ENCODE results near the gene TRIM36. TPM values are rescaled to one million over a fixed set of nuclear protein-coding genes. Genes with fewer than 3 reads are reported as not detected.

TRIM36 gene
- total RNA-seq, 1 donor from 2014 or later = 99.4 TPM

DNA sequence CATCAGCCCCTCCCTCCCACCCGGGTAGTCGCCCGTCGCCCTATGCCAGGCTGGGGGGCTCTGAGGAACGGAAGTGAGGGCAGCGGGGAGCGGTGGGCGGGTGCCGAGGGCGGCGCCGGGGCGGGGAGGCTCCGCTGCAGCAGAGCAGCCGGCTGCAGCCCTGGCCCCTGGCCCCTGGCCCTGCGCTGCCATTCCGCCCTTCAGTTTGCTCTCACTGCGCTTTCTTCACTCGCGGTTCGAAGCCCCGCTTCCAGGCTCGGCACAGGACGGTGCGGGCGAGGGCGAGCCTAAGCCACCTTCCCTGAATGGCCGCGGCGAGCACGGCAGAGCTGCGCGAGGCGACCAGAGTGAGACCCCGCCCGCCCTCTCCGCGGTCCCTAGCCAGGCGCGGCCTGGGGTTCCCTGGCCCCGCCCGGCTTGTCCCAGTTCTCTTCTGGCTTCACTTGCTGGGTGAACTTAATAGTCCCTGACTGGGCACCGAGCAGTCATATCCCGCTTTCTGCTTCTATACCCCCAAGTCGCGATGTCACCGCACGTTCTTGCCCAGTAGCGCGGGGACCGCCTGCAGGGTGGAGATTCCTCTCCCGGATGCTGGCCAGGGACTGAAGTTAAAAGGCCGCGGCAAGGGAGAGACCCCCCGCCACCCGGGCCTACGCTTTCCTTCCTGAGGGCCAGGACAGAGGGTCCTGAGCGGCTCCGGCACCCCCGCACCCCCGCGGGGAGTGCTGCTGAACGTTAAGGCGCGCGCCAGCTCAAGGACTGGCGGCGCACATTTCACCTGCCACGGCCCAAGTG lies 623 bp upstream of the TRIM36 start:
- Mint-ChIP-seq H3K27ac (ENCODE audit: unreplicated experiment) (peak overlapping the region; percentile 55), H3K27me3 (ENCODE audit: unreplicated experiment) (peaks cover 7% of the 10 kb centered on the region), H3K4me1 (ENCODE audit: low read depth, unreplicated experiment) (no peaks in the 10 kb centered on the region), H3K36me3 (ENCODE audit: unreplicated experiment) (peaks cover 30% of the 10 kb centered on the region), H3K4me3 (ENCODE audit: unreplicated experiment) (peak overlapping the region; percentile 87), H3K9me3 (ENCODE audit: unreplicated experiment) (peaks cover 19% of the 10 kb centered on the region)
- DNase-seq = peak; percentile 71
- TF ChIP-seq, protein P1, sequence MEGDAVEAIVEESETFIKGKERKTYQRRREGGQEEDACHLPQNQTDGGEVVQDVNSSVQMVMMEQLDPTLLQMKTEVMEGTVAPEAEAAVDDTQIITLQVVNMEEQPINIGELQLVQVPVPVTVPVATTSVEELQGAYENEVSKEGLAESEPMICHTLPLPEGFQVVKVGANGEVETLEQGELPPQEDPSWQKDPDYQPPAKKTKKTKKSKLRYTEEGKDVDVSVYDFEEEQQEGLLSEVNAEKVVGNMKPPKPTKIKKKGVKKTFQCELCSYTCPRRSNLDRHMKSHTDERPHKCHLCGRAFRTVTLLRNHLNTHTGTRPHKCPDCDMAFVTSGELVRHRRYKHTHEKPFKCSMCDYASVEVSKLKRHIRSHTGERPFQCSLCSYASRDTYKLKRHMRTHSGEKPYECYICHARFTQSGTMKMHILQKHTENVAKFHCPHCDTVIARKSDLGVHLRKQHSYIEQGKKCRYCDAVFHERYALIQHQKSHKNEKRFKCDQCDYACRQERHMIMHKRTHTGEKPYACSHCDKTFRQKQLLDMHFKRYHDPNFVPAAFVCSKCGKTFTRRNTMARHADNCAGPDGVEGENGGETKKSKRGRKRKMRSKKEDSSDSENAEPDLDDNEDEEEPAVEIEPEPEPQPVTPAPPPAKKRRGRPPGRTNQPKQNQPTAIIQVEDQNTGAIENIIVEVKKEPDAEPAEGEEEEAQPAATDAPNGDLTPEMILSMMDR (IDR thresholded peaks at IDR 0.05; ENCODE audit: partially characterized antibody, unreplicated experiment) = no peak

DNA sequence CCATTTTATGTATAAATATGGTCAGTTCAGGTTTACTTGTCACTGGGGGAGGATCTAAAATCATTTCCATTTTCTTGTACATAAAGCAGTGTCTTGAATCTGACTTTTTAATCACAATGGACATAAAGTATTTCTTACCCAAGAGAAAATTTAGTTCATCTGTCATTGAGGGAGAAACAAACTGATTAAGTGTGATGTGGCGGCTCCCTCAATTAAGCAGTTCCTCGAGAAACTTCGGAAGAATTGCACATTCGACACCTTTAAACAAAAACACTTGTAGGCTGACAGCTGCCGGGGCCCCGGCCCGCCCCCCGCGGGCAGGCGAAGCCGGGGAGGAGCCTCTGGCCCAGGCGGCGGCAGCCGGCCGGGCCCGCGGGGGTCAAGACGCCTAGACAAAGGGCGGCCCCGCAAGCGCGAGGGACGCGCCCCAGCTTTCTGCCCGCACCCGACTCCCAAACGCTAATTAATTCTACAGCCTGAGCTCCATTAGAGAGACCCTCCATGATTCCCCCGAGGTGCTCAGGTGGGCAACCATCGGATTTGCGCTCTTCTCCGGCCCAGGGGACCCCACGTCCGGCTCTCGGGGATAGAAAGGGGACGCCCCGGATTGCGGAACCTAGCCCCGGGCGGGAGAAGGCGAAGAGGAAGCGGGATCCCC lies 750 bp downstream of the TRIM36 start:
- peak overlapping the region; percentile 96 for H3K27ac Mint-ChIP-seq (ENCODE audit: unreplicated experiment)
- TF ChIP-seq, protein P1 (IDR thresholded peaks at IDR 0.05; ENCODE audit: partially characterized antibody, unreplicated experiment) = no peak
- H3K27me3 Mint-ChIP-seq (ENCODE audit: unreplicated experiment) = peaks cover 8% of the 10 kb centered on the region
- peaks cover 38% of the 10 kb centered on the region for H3K36me3 Mint-ChIP-seq (ENCODE audit: unreplicated experiment)
- peak overlapping the region; percentile 91 for H3K4me3 Mint-ChIP-seq (ENCODE audit: unreplicated experiment)
- peaks cover 21% of the 10 kb centered on the region for H3K9me3 Mint-ChIP-seq (ENCODE audit: unreplicated experiment)
- no peaks in the 10 kb centered on the region for H3K4me1 Mint-ChIP-seq (ENCODE audit: low read depth, unreplicated experiment)
- peak; percentile 59 for DNase-seq

DNA sequence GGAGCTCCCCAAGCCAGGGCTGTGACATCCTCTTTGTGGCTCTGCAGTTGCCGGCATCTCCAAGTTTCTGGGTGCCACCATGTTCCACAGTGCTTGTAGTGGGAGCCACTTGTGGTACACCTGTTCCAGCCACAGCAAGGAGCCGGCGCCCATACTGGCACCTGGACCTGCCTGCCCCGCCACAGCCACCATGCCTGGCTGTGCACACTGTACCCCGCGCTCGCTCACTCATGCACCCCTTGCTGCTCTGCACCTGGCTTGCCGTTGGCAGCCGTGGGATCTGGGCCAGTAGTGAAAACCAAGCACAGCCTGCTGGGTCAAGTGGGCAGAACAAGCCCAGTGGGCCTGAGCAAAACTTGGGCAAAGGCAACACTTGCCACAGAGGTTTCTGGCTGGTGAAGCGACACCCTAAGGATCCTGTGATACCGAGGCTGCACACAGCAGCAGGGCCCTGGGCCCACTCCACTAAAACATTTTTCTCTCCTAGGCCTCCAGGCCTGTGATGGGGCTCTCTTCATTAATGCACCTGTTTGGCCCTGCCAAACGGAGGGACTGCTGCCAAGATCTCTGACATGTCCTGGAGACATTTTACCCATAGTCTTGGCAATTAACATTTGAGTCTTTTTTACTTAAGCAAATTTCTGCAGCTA lies 2.8 kb downstream of the TRIM36 start:
- Mint-ChIP-seq H3K36me3 (ENCODE audit: unreplicated experiment) (peaks cover 38% of the 10 kb centered on the region), H3K27me3 (ENCODE audit: unreplicated experiment) (peaks cover 3% of the 10 kb centered on the region), H3K4me3 (ENCODE audit: unreplicated experiment) (no peak overlapping the region), H3K4me1 (ENCODE audit: low read depth, unreplicated experiment) (no peaks in the 10 kb centered on the region), H3K9me3 (ENCODE audit: unreplicated experiment) (peaks cover 21% of the 10 kb centered on the region), H3K27ac (ENCODE audit: unreplicated experiment) (no peak overlapping the region)
- TF ChIP-seq, protein P1 (IDR thresholded peaks at IDR 0.05; ENCODE audit: partially characterized antibody, unreplicated experiment) = no peak
- DNase-seq = no peak

DNA sequence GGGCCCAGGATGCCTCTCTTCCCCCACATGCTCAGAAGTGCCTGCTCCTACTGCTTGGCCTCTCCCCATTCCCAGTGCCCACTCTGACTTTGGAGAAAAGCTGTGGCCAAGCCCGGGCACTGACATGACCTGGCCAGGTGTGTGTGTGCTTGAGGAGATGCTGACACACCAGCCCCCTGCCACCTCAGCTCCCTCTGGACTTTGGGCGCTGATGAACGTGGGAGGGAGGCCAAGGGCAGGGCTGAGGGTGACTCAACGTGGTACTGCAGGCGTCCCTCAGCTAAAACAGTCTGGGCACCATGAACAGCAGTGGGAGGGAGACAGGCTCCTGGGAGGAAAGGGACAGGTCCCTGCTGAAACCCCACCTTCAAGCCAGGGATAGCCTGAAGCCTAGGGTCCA lies 3.9 kb downstream of the TRIM36 start:
- no peaks in the 10 kb centered on the region for H3K4me1 Mint-ChIP-seq (ENCODE audit: low read depth, unreplicated experiment)
- peaks cover 3% of the 10 kb centered on the region for H3K27me3 Mint-ChIP-seq (ENCODE audit: unreplicated experiment)
- no peak for DNase-seq
- no peak overlapping the region for H3K27ac Mint-ChIP-seq (ENCODE audit: unreplicated experiment)
- H3K36me3 Mint-ChIP-seq (ENCODE audit: unreplicated experiment) = peaks cover 38% of the 10 kb centered on the region
- TF ChIP-seq, protein P1 (IDR thresholded peaks at IDR 0.05; ENCODE audit: partially characterized antibody, unreplicated experiment) = no peak
- peaks cover 21% of the 10 kb centered on the region for H3K9me3 Mint-ChIP-seq (ENCODE audit: unreplicated experiment)
- H3K4me3 Mint-ChIP-seq (ENCODE audit: unreplicated experiment) = no peak overlapping the region

All from glutamatergic neuron (in vitro differentiated cells).